A549 treated with dexamethasone at 1 μM for 4 hours (cell line): ENCODE data around the gene TNFRSF14. TPM values are rescaled to one million over a fixed set of nuclear protein-coding genes. Genes with fewer than 3 reads are reported as not detected.

Experiments
- total RNA-seq: library from RNA; stranded (reverse); fragments of 200-300 nt; extraction: Qiagen RNA extraction; gene quantifications from 5 replicates; pipeline ENCODE4 v1.2.3, GENCODE V29; 2022

The TNFRSF14 gene
- 0.11 to 0.37 TPM (median 0.22 TPM) in 4 of 5 replicates, not detected in the other for total RNA-seq

GRCh38 chr1:2556277-2556677, at the start of gene TNFRSF14:
Gene TNFRSF14 (plus strand): TSS chr1:2556371. CDS start chr1:2556665, 294 bp downstream.

GRCh38 chr1:2525920-2526823, 30.0 kb upstream of the TNFRSF14 start, which contains the start of gene PANK4:
Gene PANK4 (minus strand): TSS chr1:2526596. CDS start chr1:2526587, 9 bp downstream.

GRCh38 chr1:2529784-2530512, 26.2 kb upstream of the TNFRSF14 start, which contains the start of gene HES5:
Gene HES5 (minus strand): TSS chr1:2530263. CDS start chr1:2530164, 99 bp downstream.

GRCh38 chr1:2586154-2587070, 30.2 kb downstream of the TNFRSF14 start, which contains the start of gene PRXL2B:
Gene PRXL2B (plus strand): TSS chr1:2586777. CDS start chr1:2586886, 109 bp downstream.

Other genes with a start within 250 kb of the TNFRSF14 start
- 4.3 to 6.5 TPM (median 6.1 TPM) in 5 replicates for gene MORN1, start 164.8 kb upstream of the TNFRSF14 start, total RNA-seq
- 100 to 141 TPM (median 125 TPM) in 5 replicates for gene RER1, start 164.5 kb upstream of the TNFRSF14 start, total RNA-seq
- gene PEX10, start 143.8 kb upstream of the TNFRSF14 start, total RNA-seq: 19.6 to 23.3 TPM (median 22.3 TPM) in 5 replicates
- gene PLCH2, start 80.1 kb upstream of the TNFRSF14 start, total RNA-seq: 0.10 to 0.40 TPM (median 0.33 TPM) in 5 replicates
- 8.3 to 10.5 TPM (median 9.7 TPM) in 5 replicates for gene PANK4, start 29.8 kb upstream of the TNFRSF14 start, total RNA-seq
- not detected in 5 replicates for gene HES5, start 26.1 kb upstream of the TNFRSF14 start, total RNA-seq
- gene PRXL2B, start 30.4 kb downstream of the TNFRSF14 start, total RNA-seq: 17.2 to 23.9 TPM (median 21.5 TPM) in 5 replicates
- gene MMEL1, start 76.6 kb downstream of the TNFRSF14 start, total RNA-seq: 0.08 TPM in 1 of 5 replicates, not detected in the others
- gene TTC34, start 245.3 kb downstream of the TNFRSF14 start, total RNA-seq: 0.02 to 0.05 TPM (median 0.04 TPM) in 5 replicates